ENCODE results near the gene TNP1. TPM values are rescaled to one million over a fixed set of nuclear protein-coding genes. Genes with fewer than 3 reads are reported as not detected.

TNP1 gene, protein sequence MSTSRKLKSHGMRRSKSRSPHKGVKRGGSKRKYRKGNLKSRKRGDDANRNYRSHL
- not detected for total RNA-seq

- intact Hi-C loops (cut with micrococcal nuclease) = loop anchor here (2.0 to 10.0 kb wide), 4 partner anchors 227 to 755 kb away; no protein-coding TSS in a partner anchor
- no peak within 1 kb of the TSS for H3K4me3 Mint-ChIP-seq
- CTCF ChIA-PET = no interaction called here
These were observed at the start of gene TNP1 for GRCh38 chr2:216859944-216860343. TSS of gene TNP1 (minus strand) at chr2:216860064. CDS start at chr2:216860034, 30 bp downstream.

DNA sequence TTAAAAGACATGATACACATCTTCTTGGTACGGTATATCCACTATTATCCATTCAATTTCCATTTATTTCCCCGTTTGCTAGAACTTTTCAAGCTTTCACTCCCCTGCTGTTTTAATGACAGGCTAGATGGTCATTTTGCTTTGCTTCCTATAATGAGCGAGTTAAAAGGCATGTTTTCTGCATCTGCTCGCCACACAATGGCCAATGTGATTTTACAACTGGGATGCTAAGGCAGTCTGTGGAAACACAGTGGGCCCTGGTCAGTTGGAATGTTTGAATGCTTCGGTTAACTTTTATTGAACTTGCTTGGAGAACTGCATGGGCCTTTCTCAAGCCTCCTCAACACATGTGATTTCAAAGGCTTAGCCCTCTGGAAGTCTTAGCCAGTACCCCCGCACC, 48.4 kb upstream of the TNP1 start:
- no peak overlapping the region for H3K4me3 Mint-ChIP-seq
- peaks cover 3% of the 10 kb centered on the region for H3K27me3 Mint-ChIP-seq (ENCODE audit: low read depth)
- no peak for DNase-seq
- CTCF ChIA-PET = no interaction called here
- no peak overlapping the region for H3K27ac Mint-ChIP-seq
- no peaks in the 10 kb centered on the region for H3K36me3 Mint-ChIP-seq (ENCODE audit: low read depth)
- intact Hi-C loops (cut with micrococcal nuclease) = no loop called here
- peaks cover 5% of the 10 kb centered on the region for H3K9me3 Mint-ChIP-seq
- H3K4me1 Mint-ChIP-seq (ENCODE audit: low read depth) = no peaks in the 10 kb centered on the region

More at GRCh38 chr2:216859944-216860343, at the start of gene TNP1:
- Mint-ChIP-seq H3K9me3 (no peaks in the 10 kb centered on the region), H3K36me3 (ENCODE audit: low read depth) (no peaks in the 10 kb centered on the region), H3K27ac (no peak within 1 kb of the TSS), H3K27me3 (ENCODE audit: low read depth) (no peaks in the 10 kb centered on the region), H3K4me1 (ENCODE audit: low read depth) (peaks cover 18% of the 10 kb centered on the region)
- DNase-seq = no peak

DNA sequence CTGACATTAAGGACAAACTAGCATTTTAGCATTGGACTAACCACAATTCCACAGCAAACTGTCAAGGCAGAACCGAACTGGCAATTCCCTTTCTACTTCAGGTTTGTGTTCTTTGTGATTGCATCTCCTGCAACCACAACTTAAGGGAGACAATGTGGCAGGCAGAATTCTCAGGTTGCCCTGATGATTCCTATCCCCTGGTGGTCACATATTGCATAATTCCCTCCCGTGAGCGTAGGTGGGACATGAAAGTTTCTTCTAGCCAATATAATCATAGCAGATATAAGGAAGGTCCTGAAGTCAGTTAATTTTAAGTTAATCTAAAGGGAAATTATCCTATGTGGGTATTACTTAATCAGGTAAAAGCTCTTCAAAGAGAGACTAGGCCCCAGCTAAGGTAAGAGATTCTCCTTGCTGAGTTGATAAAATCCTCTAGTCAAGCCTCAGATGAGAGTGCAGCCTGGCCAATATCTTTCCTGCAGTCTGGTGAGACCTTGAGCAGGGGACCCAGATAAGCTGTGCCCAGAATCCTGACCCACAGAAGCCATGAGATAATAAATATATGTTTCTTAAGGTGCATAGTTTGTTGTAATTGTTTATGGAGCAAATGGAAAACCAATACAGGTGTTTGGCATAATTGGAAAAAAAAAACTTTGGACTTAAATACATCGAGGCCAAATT, 45.9 kb upstream of the TNP1 start:
- no peak for DNase-seq
- Mint-ChIP-seq H3K27me3 (ENCODE audit: low read depth) (peaks cover 1% of the 10 kb centered on the region), H3K4me1 (ENCODE audit: low read depth) (no peaks in the 10 kb centered on the region), H3K4me3 (no peak overlapping the region), H3K9me3 (peaks cover 14% of the 10 kb centered on the region), H3K36me3 (ENCODE audit: low read depth) (no peaks in the 10 kb centered on the region), H3K27ac (no peak overlapping the region)
- intact Hi-C loops (cut with micrococcal nuclease) = no loop called here
- CTCF ChIA-PET = interaction anchor here (0.6 to 1.1 kb wide), 4 partner anchors 23 to 254 kb away, joined by 3 to 4 read pairs (median 4); no protein-coding TSS in a partner anchor

GRCh38 chr2:216904974-216905373, 45.1 kb upstream of the TNP1 start:
- H3K4me1 Mint-ChIP-seq (ENCODE audit: low read depth) = no peaks in the 10 kb centered on the region
- CTCF ChIA-PET = no interaction called here
- no peaks in the 10 kb centered on the region for H3K36me3 Mint-ChIP-seq (ENCODE audit: low read depth)
- H3K27me3 Mint-ChIP-seq (ENCODE audit: low read depth) = peaks cover 1% of the 10 kb centered on the region
- peaks cover 14% of the 10 kb centered on the region for H3K9me3 Mint-ChIP-seq
- DNase-seq = no peak
- intact Hi-C loops (cut with micrococcal nuclease) = no loop called here
- no peak overlapping the region for H3K4me3 Mint-ChIP-seq
- no peak overlapping the region for H3K27ac Mint-ChIP-seq

GRCh38 chr2:216904554-216904953, 44.7 kb upstream of the TNP1 start:
- intact Hi-C loops (cut with micrococcal nuclease) = no loop called here
- CTCF ChIA-PET = no interaction called here
- Mint-ChIP-seq H3K9me3 (peaks cover 14% of the 10 kb centered on the region), H3K36me3 (ENCODE audit: low read depth) (no peaks in the 10 kb centered on the region), H3K4me1 (ENCODE audit: low read depth) (no peaks in the 10 kb centered on the region), H3K27ac (no peak overlapping the region), H3K27me3 (ENCODE audit: low read depth) (peaks cover 1% of the 10 kb centered on the region), H3K4me3 (no peak overlapping the region)
- no peak for DNase-seq

- H3K36me3 Mint-ChIP-seq (ENCODE audit: low read depth) = no peaks in the 10 kb centered on the region
- H3K9me3 Mint-ChIP-seq = peaks cover 14% of the 10 kb centered on the region
- intact Hi-C loops (cut with micrococcal nuclease) = no loop called here
- CTCF ChIA-PET = no interaction called here
- H3K27ac Mint-ChIP-seq = no peak overlapping the region
- H3K4me3 Mint-ChIP-seq = no peak overlapping the region
- no peaks in the 10 kb centered on the region for H3K4me1 Mint-ChIP-seq (ENCODE audit: low read depth)
- peaks cover 1% of the 10 kb centered on the region for H3K27me3 Mint-ChIP-seq (ENCODE audit: low read depth)
- no peak for DNase-seq
These were observed 43.6 kb upstream of the TNP1 start for GRCh38 chr2:216903470-216903869.

DNA sequence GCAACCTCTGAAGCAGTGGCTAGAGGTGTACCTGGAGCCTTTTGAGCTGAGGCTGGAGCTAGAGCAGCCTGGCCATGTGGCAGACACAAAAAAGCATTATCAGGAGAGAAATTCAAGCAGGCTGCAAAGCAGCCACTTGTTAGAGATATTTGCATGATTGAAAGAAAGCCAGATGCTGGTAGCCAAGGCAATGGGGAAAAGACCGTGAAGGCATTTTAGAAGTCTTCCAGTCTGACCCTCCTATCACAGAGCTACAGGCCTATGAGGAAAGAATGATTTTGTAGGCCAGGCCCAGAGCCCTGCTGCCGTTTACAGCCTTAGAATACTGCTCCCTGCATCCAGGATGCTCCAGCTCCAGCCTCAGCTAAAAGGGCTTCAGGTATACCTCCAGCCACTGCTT, 41.4 kb upstream of the TNP1 start:
- Mint-ChIP-seq H3K4me1 (ENCODE audit: low read depth) (peaks cover 5% of the 10 kb centered on the region), H3K36me3 (ENCODE audit: low read depth) (no peaks in the 10 kb centered on the region), H3K9me3 (peaks cover 16% of the 10 kb centered on the region), H3K27me3 (ENCODE audit: low read depth) (peaks cover under 1% of the 10 kb centered on the region), H3K27ac (no peak overlapping the region), H3K4me3 (no peak overlapping the region)
- intact Hi-C loops (cut with micrococcal nuclease) = no loop called here
- CTCF ChIA-PET = no interaction called here
- DNase-seq = no peak

DNA sequence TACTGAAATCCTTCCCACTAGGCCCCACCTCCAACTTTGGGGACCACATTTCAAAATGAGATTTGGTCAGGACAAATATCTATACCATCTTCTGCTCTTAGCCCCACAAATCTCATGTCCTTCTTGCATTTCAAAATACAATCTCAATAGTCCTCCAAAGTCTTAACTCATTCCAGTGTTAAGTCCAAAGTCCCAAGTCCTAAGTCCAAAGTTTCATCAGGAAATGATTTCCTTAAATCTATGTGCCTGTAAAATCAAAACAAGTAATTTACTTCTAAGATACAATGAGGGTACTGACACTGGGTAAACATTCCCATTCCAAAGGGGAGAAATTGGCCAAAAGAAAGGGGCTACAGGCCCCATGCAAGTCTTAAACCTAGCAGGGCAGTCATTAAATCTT, 40.5 kb upstream of the TNP1 start:
- intact Hi-C loops (cut with micrococcal nuclease) = no loop called here
- Mint-ChIP-seq H3K9me3 (peaks cover 16% of the 10 kb centered on the region), H3K4me1 (ENCODE audit: low read depth) (peaks cover 5% of the 10 kb centered on the region), H3K4me3 (no peak overlapping the region), H3K36me3 (ENCODE audit: low read depth) (no peaks in the 10 kb centered on the region), H3K27me3 (ENCODE audit: low read depth) (no peaks in the 10 kb centered on the region), H3K27ac (no peak overlapping the region)
- CTCF ChIA-PET = no interaction called here
- DNase-seq = no peak

GRCh38 chr2:216897561-216898203, 37.8 kb upstream of the TNP1 start:
- peaks cover 6% of the 10 kb centered on the region for H3K9me3 Mint-ChIP-seq
- DNase-seq = no peak
- no peak overlapping the region for H3K4me3 Mint-ChIP-seq
- intact Hi-C loops (cut with micrococcal nuclease) = loop anchor here (2.0 to 10.0 kb wide), 2 partner anchors 325 to 537 kb away; no protein-coding TSS in a partner anchor
- H3K27ac Mint-ChIP-seq = no peak overlapping the region
- H3K27me3 Mint-ChIP-seq (ENCODE audit: low read depth) = no peaks in the 10 kb centered on the region
- no peaks in the 10 kb centered on the region for H3K36me3 Mint-ChIP-seq (ENCODE audit: low read depth)
- peaks cover 5% of the 10 kb centered on the region for H3K4me1 Mint-ChIP-seq (ENCODE audit: low read depth)
- CTCF ChIA-PET = no interaction called here

- Mint-ChIP-seq H3K27me3 (ENCODE audit: low read depth) (no peaks in the 10 kb centered on the region), H3K4me3 (no peak overlapping the region), H3K4me1 (ENCODE audit: low read depth) (no peaks in the 10 kb centered on the region), H3K9me3 (no peaks in the 10 kb centered on the region), H3K36me3 (ENCODE audit: low read depth) (no peaks in the 10 kb centered on the region), H3K27ac (no peak overlapping the region)
- DNase-seq = no peak
- CTCF ChIA-PET = interaction anchor here (0.6 kb wide), 2 partner anchors 208 to 305 kb away, joined by 3 to 5 read pairs; no protein-coding TSS in a partner anchor
- intact Hi-C loops (cut with micrococcal nuclease) = loop anchor here (10.0 kb wide), 1 partner anchor 545 kb away; no protein-coding TSS in a partner anchor
These were observed 30.3 kb upstream of the TNP1 start for GRCh38 chr2:216890138-216890537.

GRCh38 chr2:216888887-216889622, 29.2 kb upstream of the TNP1 start:
- Mint-ChIP-seq H3K27me3 (ENCODE audit: low read depth) (no peaks in the 10 kb centered on the region), H3K4me1 (ENCODE audit: low read depth) (no peaks in the 10 kb centered on the region), H3K27ac (no peak overlapping the region), H3K4me3 (no peak overlapping the region), H3K36me3 (ENCODE audit: low read depth) (no peaks in the 10 kb centered on the region), H3K9me3 (no peaks in the 10 kb centered on the region)
- DNase-seq = no peak
- CTCF ChIA-PET = no interaction called here
- intact Hi-C loops (cut with micrococcal nuclease) = no loop called here

DNA sequence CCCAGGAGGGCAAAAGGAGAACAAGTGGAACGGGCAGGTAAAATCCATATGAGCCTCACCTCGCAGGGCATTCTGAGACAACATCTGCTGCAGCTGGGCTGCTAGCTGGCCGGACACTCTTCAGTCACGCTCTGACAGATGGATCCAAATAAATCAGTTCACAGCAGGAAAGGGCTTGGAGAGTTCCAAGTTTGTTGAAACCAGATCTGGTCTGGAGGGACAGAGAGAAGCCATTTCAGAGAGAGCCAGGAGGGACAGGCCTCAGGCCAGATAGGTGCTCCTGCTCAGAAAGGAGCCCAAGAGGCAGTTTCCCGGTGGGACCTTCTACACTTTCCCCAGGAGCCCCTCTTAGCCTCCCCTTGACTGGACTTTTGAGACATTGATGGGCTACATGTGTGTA, 28.2 kb upstream of the TNP1 start:
- intact Hi-C loops (cut with micrococcal nuclease) = no loop called here
- Mint-ChIP-seq H3K27me3 (ENCODE audit: low read depth) (no peaks in the 10 kb centered on the region), H3K9me3 (no peaks in the 10 kb centered on the region)

More for the DNA sequence above, 28.2 kb upstream of the TNP1 start:
- no peaks in the 10 kb centered on the region for H3K36me3 Mint-ChIP-seq (ENCODE audit: low read depth)
- no peaks in the 10 kb centered on the region for H3K4me1 Mint-ChIP-seq (ENCODE audit: low read depth)
- no peak overlapping the region for H3K4me3 Mint-ChIP-seq
- no peak for DNase-seq
- H3K27ac Mint-ChIP-seq = no peak overlapping the region
- CTCF ChIA-PET = no interaction called here

All from activated naive CD4-positive, alpha-beta T cell treated with anti-CD3 and anti-CD28 coated beads for 36 hours (primary cell).